Ammon's horn (tissue), 1 donor: ENCODE results near the gene ME2.
"Not testable (repeated sequence)": the region's sequence is repeated elsewhere in the genome, so short reads cannot be mapped to it uniquely, and the experiment has no call there.

Experiments used
- DNase-seq: peaks from one replicate; pipeline ENCODE4 v3.0.0-alpha.2; 2016; ENCODE audit warnings: low spot score

ME2 gene

GRCh38 chr18:50973367-50974126, 94.6 kb downstream of the ME2 start:
- DNase-seq, result no peak

GRCh38 chr18:50977037-50977760, 98.3 kb downstream of the ME2 start:
- DNase-seq, result no peak

- no peak for DNase-seq
These were observed 102.5 kb downstream of the ME2 start for GRCh38 chr18:50981381-50981780.

- no peak for DNase-seq
These were observed 103.3 kb downstream of the ME2 start for GRCh38 chr18:50982086-50982801.

- DNase-seq, result no peak
These were observed 103.9 kb downstream of the ME2 start for GRCh38 chr18:50982802-50983179.

- DNase-seq, result no peak
These were observed 107.6 kb downstream of the ME2 start for GRCh38 chr18:50986360-50987087.

- DNase-seq, result no peak
These were observed 108.3 kb downstream of the ME2 start for GRCh38 chr18:50987261-50987660.

GRCh38 chr18:50989711-50990110, 110.8 kb downstream of the ME2 start:
- DNase-seq, result no peak

- DNase-seq, result no peak
These were observed 113.4 kb downstream of the ME2 start for GRCh38 chr18:50992351-50992762.

GRCh38 chr18:50994031-50994430, 115.1 kb downstream of the ME2 start:
- no peak for DNase-seq

- DNase-seq, result not testable (repeated sequence)
These were observed 124.3 kb downstream of the ME2 start for GRCh38 chr18:51003174-51003573.
